B cell (primary cell): ENCODE data around the gene RSBN1L.

Experiments
- CTCF ChIP-seq: fragments of 200-600 bp; IDR thresholded peaks from one replicate; pipeline ENCODE4 v1.8.0; 2022; ENCODE audit warnings: antibody characterized with exemption, mild to moderate bottlenecking
- EZH2 ChIP-seq: IDR thresholded peaks from 2 replicates; pipeline ENCODE4 v1.6.1; 2012; ENCODE audit warnings: borderline replicate concordance, low read depth, mild to moderate bottlenecking, moderate library complexity, low read length; ENCODE audit not compliant: insufficient read depth, poor library complexity, severe bottlenecking

GRCh38 chr7:77786018-77786417 is 89.8 kb downstream of the RSBN1L start:
- TF ChIP-seq CTCF (no peak), EZH2 (no peak)
